ENCODE results near the gene APLN.

GRCh38 chrX:129609395-129609794 is 45.4 kb downstream of the APLN start:
- TF ChIP-seq, protein P1, sequence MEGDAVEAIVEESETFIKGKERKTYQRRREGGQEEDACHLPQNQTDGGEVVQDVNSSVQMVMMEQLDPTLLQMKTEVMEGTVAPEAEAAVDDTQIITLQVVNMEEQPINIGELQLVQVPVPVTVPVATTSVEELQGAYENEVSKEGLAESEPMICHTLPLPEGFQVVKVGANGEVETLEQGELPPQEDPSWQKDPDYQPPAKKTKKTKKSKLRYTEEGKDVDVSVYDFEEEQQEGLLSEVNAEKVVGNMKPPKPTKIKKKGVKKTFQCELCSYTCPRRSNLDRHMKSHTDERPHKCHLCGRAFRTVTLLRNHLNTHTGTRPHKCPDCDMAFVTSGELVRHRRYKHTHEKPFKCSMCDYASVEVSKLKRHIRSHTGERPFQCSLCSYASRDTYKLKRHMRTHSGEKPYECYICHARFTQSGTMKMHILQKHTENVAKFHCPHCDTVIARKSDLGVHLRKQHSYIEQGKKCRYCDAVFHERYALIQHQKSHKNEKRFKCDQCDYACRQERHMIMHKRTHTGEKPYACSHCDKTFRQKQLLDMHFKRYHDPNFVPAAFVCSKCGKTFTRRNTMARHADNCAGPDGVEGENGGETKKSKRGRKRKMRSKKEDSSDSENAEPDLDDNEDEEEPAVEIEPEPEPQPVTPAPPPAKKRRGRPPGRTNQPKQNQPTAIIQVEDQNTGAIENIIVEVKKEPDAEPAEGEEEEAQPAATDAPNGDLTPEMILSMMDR (IDR thresholded peaks at IDR 0.05), result no peak
- TF ChIP-seq POLR2A (IDR thresholded peaks at IDR 0.05), result no peak
